ENCODE results near the gene APBB2. TPM values are rescaled to one million over a fixed set of nuclear protein-coding genes. Genes with fewer than 3 reads are reported as not detected.
A peak's percentile ranks its signal among the peaks of the same experiment; 100 is the strongest.

Gene APBB2
- total and polyA plus RNA-seq, 2 of the 8 experiments (the other 6 are each of a cell fraction or from before 2014, with no cell fraction given): 58.7 to 59.4 TPM

DNA sequence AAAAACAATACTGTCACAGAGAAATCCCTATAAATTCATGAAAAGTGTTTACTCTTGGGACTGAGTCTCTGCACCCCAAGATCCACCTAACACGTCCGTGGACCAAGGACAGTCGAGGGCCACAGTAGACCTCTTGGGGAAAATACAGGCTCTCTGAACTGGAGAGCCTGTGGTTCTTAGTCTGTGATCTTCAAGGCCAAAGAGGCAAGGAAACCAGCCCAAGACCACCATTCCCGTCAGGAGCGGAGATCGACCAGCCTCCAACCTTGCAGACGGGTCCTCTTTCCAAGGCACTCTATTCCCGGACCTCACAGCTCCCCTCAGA is 1.6 kb upstream of the APBB2 start:
- Histone ChIP-seq H2BK120ac (replicated peaks; ENCODE audit: low read depth, low read length) (no peak overlapping the region), H4K20me1 (replicated peaks in 1 of 2; ENCODE audit: control insufficient read depth in 1 of 2, insufficient read depth in 2 of 2, low read length in 2 of 2) (peaks cover 0 to 2% of the 10 kb centered on the region in 2 experiments), H3K23me2 (ENCODE audit: low read depth, low read length) (peaks cover 10% of the 10 kb centered on the region), H2AK5ac (ENCODE audit: low read depth, low read length) (no peak overlapping the region), H3K14ac (ENCODE audit: insufficient read length) (no peak overlapping the region), H3K56ac (replicated peaks; ENCODE audit: insufficient read length, low read depth, low read length) (no peak overlapping the region), H3K4me1 (replicated peaks in 1 of 4; ENCODE audit: control insufficient read depth in 3 of 4, insufficient read depth in 4 of 4, low read length in 3 of 4) (peaks cover 3 to 9% (median 6%) of the 10 kb centered on the region in 4 experiments; a peak in 6 of 7 replicates), H2BK15ac (ENCODE audit: low read length) (no peak overlapping the region), H4K91ac (replicated peaks; ENCODE audit: insufficient read length, low read length) (no peak overlapping the region), H3K79me2 (ENCODE audit: control insufficient read depth in 1 of 2, insufficient read depth in 2 of 2, low read length in 2 of 2) (peaks cover 0 to 26% of the 10 kb centered on the region in 2 experiments; a peak in 2 of 4 replicates), H3K4me3 (ENCODE audit: extremely low read depth in 1 of 4, insufficient read depth in 2 of 4, low read depth in 3 of 4, low read length in 4 of 4) (peak overlapping the region; percentile 60 to 81 (median 72)), H3K27me3 (replicated peaks in 1 of 4; ENCODE audit: control insufficient read depth in 3 of 4, extremely low read depth in 1 of 4, insufficient read depth in 3 of 4, low read length in 3 of 4) (no peaks in the 10 kb centered on the region; a peak in 1 of 7 replicates), H3K23ac (ENCODE audit: insufficient read length) (no peak overlapping the region), H3K79me1 (ENCODE audit: low read depth, low read length) (no peaks in the 10 kb centered on the region), H3K18ac (ENCODE audit: extremely low read depth, low read length) (peak overlapping the region; percentile 60), H3K27ac (ENCODE audit: low read depth, low read length) (peak overlapping the region; percentile 5; the same call in 1 of the 2 replicates), H2BK20ac (ENCODE audit: low read length) (no peak overlapping the region), H2BK12ac (ENCODE audit: low read depth, low read length) (no peak overlapping the region), H4K8ac (ENCODE audit: extremely low read depth, insufficient read depth, low read length) (no peak overlapping the region), H3K36me3 (ENCODE audit: control insufficient read depth in 2 of 4, insufficient read depth in 4 of 4, low read length in 3 of 4) (no peaks in the 10 kb centered on the region), H4K5ac (ENCODE audit: insufficient read length, low read depth, low read length) (peak overlapping the region; percentile 69), H2BK5ac (ENCODE audit: low read depth, low read length) (peak overlapping the region; percentile 49), H3K4ac (replicated peaks; ENCODE audit: insufficient read length, low read depth, low read length) (no peak overlapping the region), H2AFZ (ENCODE audit: low read length) (peak overlapping the region; percentile 20; the same call in 1 of the 2 replicates), H3K4me2 (ENCODE audit: insufficient read depth in 1 of 2, low read depth in 2 of 2, low read length in 2 of 2) (peak overlapping the region; percentile 88 to 94), H3K9ac (replicated peaks in 1 of 4; ENCODE audit: extremely low read depth in 1 of 4, low read depth in 3 of 4, low read length in 3 of 4) (peak overlapping the region in 3 of 4 experiments; percentile 56 to 87 (median 63); a peak in 4 of 7 replicates), H3K9me3 (ENCODE audit: insufficient read depth in 2 of 2, low read depth in 1 of 2, low read length in 1 of 2) (no peaks in the 10 kb centered on the region)
- CTCF ChIA-PET (ENCODE audit: partially characterized antibody): interaction anchor here (0.6 to 11.0 kb wide), 15 partner anchors 11 to 772 kb away, joined by 3 to 167 read pairs (median 3); no protein-coding TSS in a partner anchor
- 7% methylated on average over 8 of the region's 8 CpGs; no CpG with 5 or more reads in 1 of the 2 experiments for WGBS, 2 experiments (ENCODE audit: extremely low coverage in 1 of 2, insufficient coverage in 1 of 2, insufficient read length in 1 of 2, insufficient replicate concordance in 2 of 2, low coverage in 1 of 2, low lambda C conversion rate in 2 of 2, missing lambda C conversion rate in 1 of 2)
- DNase-seq (ENCODE audit: low read depth in 1 of 2, low spot score in 2 of 2) (peak in 1 of 2 experiments; percentile 80), FAIRE-seq (no peak)
- TF ChIP-seq SAP30 (IDR thresholded peaks at IDR 0.05; ENCODE audit: insufficient read depth, insufficient replicate concordance, low read length): no peak
- no peak for TF ChIP-seq HDAC2 (IDR thresholded peaks at IDR 0.05; ENCODE audit: borderline replicate concordance in 1 of 2, low read depth in 2 of 2, low read length in 2 of 2)
- TF ChIP-seq SIN3A (conservative IDR thresholded peaks at IDR 0.05 in 1 of 2, IDR thresholded peaks at IDR 0.05 in 1 of 2; ENCODE audit: low read depth in 1 of 2, low read length in 2 of 2): peak in 1 of 2 experiments; percentile 19; a peak in 1 of 4 replicates
- TF ChIP-seq KDM4A (IDR thresholded peaks at IDR 0.05; ENCODE audit: low read depth, low read length, severe bottlenecking): peak; percentile 26
- TF ChIP-seq ZNF274 (IDR thresholded peaks at IDR 0.05; ENCODE audit: borderline replicate concordance, extremely low read depth, low read length): no peak
- peak; percentile 1 for TF ChIP-seq CTBP2 (IDR thresholded peaks at IDR 0.05; ENCODE audit: borderline replicate concordance, insufficient read depth, insufficient read length, low read length)
- POLR2A ChIA-PET (ENCODE audit: partially characterized antibody): interaction anchor here (0.6 to 5.6 kb wide), 19 partner anchors 9 to 360 kb away, joined by 3 to 86 read pairs (median 3); partner anchors contain the start of gene UCHL1

Measured in H1 (cell line).